ACHN (cell line): ENCODE results near the gene ORMDL2.
A peak's percentile ranks its signal among the peaks of the same experiment; 100 is the strongest.
"Not testable (repeated sequence)": the region's sequence is repeated elsewhere in the genome, so short reads cannot be mapped to it uniquely, and the experiment has no call there.

Experiments
- DNase-seq: peaks from one replicate; pipeline ENCODE4 v3.0.0-alpha.2; 2015
- in situ Hi-C: cut with HindIII; loops from 2 replicates; pipeline ENCODE4 v1.10.0; 2017; ENCODE audit warnings: low sequenced_read_pairs, low pct_ligation_motif_present, low pct_unique_long_range_greater_than_20kb

ORMDL2 gene

GRCh38 chr12:55823419-55823818 lies 5.6 kb downstream of the ORMDL2 start:
- DNase-seq, result peak; percentile 48
- in situ Hi-C loops, result no loop called here

- in situ Hi-C loops, result no loop called here
- no peak for DNase-seq
Measured at GRCh38 chr12:55824726-55825125, 6.9 kb downstream of the ORMDL2 start.

- in situ Hi-C loops, result no loop called here
- no peak for DNase-seq
Measured at GRCh38 chr12:55827806-55828205, 10.0 kb downstream of the ORMDL2 start.

- DNase-seq, result no peak
- in situ Hi-C loops, result no loop called here
Measured at GRCh38 chr12:55828357-55828756, 10.5 kb downstream of the ORMDL2 start.

- no peak for DNase-seq
- in situ Hi-C loops, result no loop called here
Measured at GRCh38 chr12:55829967-55830600, 12.2 kb downstream of the ORMDL2 start.

- in situ Hi-C loops, result no loop called here
- no peak for DNase-seq
Measured at GRCh38 chr12:55830601-55831446, 13.0 kb downstream of the ORMDL2 start.

GRCh38 chr12:55831447-55831815 lies 13.6 kb downstream of the ORMDL2 start:
- in situ Hi-C loops, result no loop called here
- DNase-seq, result no peak

- in situ Hi-C loops, result no loop called here
- no peak for DNase-seq
Measured at GRCh38 chr12:55833056-55833455, 15.2 kb downstream of the ORMDL2 start.

GRCh38 chr12:55834400-55834799 lies 16.6 kb downstream of the ORMDL2 start:
- in situ Hi-C loops, DNase-seq: not testable (repeated sequence)

- no peak for DNase-seq
- in situ Hi-C loops, result no loop called here
Measured at GRCh38 chr12:55838361-55838760, 20.5 kb downstream of the ORMDL2 start.

- in situ Hi-C loops, result no loop called here
- DNase-seq, result no peak
Measured at GRCh38 chr12:55839345-55840140, 21.7 kb downstream of the ORMDL2 start.

- no peak for DNase-seq
- in situ Hi-C loops, result no loop called here
Measured at GRCh38 chr12:55840581-55841351, 22.9 kb downstream of the ORMDL2 start.

GRCh38 chr12:55842681-55843429 lies 25.0 kb downstream of the ORMDL2 start, which contains the start of gene MMP19:
TSS of gene MMP19 (minus strand) at chr12:55842936. CDS start at chr12:55842830, 106 bp downstream.
- peak; percentile 49 for DNase-seq
- in situ Hi-C loops, result no loop called here

- in situ Hi-C loops, result no loop called here
Measured at GRCh38 chr12:55843431-55843830, 25.6 kb downstream of the ORMDL2 start.

GRCh38 chr12:55844961-55845360 lies 27.1 kb downstream of the ORMDL2 start:
- no peak for DNase-seq
- in situ Hi-C loops, result no loop called here

More at GRCh38 chr12:55843431-55843830, 25.6 kb downstream of the ORMDL2 start:
- DNase-seq, result no peak

- DNase-seq, result no peak
- in situ Hi-C loops, result no loop called here
Measured at GRCh38 chr12:55845361-55845760, 27.5 kb downstream of the ORMDL2 start.

GRCh38 chr12:55845785-55846496 lies 28.1 kb downstream of the ORMDL2 start:
- DNase-seq, result no peak
- in situ Hi-C loops, result no loop called here
